GM18520 (cell line): ENCODE results near the gene INF2.
"Not testable (repeated sequence)": the region's sequence is repeated elsewhere in the genome, so short reads cannot be mapped to it uniquely, and the experiment has no call there.

Experiments
- ATAC-seq: cut with Tn5 transposase; IDR thresholded peaks from one replicate; pipeline ENCODE4 v1.9.1; 2021; ENCODE audit not compliant: unreplicated experiment

The INF2 gene

DNA sequence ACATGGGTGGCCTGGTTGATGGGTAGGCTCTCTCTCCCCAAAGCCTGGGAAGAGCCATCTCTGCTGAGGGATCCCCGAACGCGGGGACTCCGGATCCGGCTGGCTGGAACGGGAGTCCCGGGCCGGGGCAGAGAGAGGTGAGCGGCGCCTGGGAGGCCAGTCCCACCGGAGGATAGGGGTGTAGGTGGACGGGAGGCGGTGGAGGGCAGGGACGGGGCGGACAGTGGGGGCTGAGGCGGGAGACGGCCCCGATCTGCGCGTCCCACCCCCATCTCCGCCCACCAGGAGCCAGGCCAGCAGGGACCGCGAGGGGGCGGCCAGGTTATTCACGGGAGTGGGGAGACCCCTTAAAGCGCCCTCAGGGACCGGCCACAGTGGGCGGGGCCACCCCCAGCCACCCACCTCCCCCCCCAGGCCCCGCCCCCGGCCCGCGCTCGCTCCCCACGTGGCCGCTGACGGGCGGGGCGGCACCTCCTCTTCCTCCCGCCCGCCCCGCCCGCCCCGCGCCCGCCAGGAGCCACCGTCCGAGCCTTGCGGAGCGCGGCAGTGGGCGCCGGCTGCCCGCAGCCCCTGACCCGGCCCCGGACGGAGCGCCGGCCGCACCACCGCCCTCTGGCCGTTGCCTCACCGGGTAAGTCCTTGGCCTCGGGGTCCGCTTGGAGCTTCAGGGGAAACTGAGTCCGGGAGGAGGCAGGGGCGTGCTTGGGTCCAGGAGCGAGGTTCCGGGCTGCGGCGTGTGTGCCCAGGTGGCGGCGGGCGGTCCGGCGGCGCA lies at the start of gene INF2:
Gene INF2 (plus strand): TSS at position 510 of the 772 bp plus-strand sequence. CDS start 11,748 bp downstream, outside the sequence.
- ATAC-seq: no peak

DNA sequence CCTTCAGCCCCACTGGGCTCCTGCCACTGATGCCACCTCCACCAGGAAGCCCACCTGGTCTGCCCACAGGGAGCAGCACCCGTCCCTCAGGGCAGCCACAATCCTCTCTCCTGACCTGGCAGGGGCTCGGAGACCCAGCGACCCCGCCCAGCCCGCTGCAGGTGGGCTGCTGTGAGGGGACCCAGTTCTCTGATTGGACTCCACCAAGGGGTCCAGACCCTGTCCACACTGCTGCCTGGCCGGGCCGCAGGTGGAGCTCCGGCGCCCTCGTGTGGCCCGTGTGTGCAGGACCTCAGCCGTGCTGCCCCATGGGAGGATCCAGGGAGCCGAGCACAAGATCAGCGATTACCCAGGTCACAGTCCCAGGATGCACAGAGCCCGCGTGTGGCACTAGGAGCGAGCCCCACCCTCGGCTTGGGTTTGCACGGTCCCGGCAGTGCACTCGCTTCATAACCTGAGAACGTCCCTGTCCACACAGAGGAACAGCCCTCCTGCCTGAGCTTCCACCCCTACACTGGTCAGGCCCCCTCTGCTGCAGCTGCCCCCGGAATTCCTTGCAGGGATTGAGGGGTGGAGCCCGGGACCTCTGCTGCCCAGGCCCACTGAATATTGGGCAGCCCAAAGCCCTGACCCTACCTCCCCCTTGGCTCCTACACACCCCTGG lies 49.4 kb upstream of the INF2 start:
- no peak for ATAC-seq

DNA sequence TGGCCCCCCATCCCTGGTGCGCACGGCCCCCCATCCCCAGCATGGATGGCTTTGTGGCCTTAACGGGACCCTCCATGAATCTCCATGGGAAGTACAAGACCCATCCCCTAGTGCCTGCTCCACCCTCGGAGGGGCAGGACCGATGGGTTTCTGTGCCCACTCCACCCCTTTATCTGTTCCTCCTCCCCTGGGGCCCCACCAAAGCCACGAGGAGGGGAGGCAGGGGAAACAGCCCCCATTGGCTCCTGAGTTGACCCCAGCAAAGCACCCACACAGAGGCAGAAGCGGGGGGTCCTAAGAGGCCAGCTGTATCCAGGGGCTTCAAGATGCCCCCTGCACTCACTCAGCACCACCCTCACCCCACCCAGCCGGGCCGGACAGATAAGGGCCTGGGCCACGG lies 48.7 kb upstream of the INF2 start:
- no peak for ATAC-seq

DNA sequence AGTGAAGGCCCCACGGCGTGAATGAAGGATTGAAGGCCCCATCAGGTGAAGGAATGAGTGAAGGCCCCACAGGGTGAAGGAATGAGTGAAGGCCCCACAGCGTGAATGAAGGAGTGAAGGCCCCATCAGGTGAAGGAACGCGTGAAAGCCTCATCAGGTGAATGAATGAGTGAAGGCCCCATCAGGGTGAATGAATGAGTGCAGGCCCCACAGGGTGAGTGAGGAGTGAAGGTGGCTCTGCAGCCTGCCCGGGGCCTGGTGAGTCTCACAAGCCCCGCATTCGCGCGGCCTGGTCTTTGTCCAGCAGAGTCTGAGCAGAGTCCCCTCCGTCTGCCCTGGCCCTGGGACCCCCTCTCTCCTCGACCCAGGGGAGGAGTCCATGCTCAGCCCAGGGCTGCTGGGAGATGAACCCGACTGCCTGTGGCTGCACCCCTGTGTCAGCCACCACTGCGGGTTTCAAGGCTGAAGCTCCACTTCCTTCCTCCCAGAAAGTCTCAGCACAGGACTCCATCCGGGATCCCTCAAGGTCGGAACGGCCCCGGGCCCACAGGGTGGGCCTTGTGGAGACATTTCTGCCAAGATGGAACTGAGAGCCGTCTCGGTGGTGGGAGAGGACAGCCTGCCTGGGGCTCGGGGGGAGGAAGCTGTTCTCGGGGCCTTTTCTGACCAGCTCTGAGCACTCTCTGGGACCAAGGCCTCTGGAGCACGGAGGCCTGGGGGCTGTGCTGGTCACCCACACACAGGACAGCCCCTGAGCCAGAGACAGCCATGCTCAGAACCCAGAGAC lies 47.5 kb upstream of the INF2 start:
- ATAC-seq: no peak

DNA sequence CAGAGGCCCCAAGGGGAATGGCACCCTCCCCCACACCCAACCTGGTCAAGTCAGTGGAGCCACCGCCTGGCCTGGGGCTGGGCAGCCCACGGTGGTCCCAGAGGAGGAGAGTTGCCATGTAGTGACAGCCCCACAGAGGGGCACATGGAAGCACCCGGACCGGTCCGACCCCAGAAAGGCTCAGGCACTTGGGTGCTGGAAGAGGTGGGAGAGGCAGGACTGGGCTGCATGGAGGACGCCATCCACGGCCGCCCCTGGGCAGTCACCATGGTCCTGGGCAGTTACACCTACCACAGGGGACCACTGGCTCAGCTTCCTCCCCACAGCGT lies 46.9 kb upstream of the INF2 start:
- ATAC-seq: no peak

DNA sequence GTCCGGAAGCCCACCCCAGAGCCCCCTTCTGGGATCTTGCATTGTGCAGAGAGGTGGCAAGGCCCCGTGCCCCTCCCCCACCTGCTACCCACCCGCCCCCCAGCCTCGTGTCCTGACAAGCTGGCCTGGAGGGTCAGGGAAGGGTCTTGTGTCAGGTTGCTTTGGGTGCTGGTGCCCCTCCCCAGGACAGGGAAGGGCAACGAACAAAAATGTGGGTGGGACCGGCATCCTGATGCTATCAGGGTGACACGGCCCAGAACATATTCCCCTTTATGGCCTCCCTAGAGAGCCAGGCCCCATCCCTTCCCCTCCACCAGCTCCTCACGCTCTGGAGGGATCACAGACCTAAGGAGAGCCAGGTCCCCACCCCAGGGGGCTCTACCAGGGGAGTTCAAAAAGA lies 46.1 kb upstream of the INF2 start:
- ATAC-seq: no peak

DNA sequence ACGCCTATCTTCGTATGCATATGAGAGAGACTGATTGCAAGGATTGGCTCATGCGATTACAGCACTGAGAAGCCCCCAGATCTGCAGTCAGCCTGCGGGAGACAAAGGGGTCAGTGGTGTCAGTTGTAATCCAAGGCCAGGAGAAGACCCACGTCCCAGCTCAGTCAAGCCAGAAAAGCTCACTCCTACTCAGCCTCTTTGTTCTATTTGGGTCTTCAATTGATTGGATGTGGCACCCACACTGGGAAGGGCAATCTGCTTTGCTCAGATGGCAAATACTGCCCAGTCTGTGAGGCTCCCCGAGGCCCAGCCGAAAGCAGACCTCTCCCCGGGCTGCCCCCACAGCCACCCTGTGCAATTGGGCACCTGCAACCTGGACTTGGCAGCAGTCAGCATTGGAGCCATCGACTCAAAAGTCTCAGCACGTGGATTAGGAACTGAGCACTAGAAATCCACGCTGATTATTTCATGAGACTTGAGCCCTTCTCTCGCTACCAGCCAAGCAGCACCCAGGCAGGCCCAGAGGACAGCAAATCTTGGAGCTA lies 45.3 kb upstream of the INF2 start:
- ATAC-seq: no peak

DNA sequence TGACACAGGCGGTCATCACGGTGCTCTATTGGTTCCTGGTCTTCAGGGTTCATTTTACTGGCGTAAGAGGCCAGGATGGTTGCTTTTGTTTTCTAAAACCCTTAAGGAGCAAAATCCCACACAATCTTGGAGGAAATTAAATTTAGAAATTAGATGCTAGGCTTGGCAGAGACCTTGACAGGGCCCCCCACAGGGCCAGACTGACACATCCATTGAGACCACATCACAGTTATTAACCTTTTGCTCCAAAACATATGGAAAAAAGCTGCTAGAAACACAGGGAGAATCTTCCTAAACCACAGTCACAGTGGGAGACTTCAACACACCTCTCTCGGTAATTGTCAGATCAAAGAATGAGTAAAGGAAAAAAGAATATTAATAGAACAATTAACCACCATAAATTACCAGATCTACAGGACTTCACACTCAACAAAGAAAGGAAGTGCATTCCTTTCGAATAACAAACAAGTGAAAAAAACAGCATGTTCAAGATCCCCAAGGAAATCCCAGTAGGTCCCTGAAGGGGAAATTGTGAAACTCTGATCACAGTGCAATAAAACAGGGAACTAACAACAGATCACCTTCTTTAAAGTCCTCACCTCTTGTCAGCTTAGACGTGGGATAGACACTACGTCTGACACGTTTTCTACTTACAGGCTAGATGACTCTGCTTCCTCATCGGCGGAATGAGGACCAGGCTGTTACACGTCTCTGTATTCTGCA lies 44.6 kb upstream of the INF2 start:
- no peak for ATAC-seq

DNA sequence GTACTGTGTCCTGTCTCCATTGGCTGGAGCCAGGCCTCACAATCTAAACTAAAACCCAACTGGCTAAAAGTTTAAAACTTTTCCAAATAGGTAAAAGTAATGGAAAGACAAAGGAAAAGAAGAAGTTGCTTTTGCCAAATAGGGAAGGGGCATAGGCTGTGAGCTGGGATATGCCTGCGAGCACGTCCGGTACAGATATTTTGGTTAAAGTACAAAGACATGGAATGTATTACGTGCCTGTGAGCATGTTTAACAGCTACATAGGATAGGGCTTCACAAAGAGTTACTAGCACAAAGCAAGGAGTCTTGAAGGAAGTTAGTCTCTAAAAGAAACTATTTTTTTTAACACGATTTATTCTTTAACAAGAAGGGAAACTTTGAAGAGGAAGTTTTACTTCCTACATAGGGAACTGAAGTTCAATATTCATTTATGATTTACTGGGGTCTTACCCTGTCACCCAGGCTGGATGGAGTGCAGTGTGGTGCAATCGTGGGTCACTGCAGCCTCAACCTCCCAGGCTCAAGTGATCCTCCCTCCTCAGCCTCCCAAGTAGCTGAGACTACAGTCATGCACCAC lies 41.9 kb upstream of the INF2 start:
- ATAC-seq: no peak

DNA sequence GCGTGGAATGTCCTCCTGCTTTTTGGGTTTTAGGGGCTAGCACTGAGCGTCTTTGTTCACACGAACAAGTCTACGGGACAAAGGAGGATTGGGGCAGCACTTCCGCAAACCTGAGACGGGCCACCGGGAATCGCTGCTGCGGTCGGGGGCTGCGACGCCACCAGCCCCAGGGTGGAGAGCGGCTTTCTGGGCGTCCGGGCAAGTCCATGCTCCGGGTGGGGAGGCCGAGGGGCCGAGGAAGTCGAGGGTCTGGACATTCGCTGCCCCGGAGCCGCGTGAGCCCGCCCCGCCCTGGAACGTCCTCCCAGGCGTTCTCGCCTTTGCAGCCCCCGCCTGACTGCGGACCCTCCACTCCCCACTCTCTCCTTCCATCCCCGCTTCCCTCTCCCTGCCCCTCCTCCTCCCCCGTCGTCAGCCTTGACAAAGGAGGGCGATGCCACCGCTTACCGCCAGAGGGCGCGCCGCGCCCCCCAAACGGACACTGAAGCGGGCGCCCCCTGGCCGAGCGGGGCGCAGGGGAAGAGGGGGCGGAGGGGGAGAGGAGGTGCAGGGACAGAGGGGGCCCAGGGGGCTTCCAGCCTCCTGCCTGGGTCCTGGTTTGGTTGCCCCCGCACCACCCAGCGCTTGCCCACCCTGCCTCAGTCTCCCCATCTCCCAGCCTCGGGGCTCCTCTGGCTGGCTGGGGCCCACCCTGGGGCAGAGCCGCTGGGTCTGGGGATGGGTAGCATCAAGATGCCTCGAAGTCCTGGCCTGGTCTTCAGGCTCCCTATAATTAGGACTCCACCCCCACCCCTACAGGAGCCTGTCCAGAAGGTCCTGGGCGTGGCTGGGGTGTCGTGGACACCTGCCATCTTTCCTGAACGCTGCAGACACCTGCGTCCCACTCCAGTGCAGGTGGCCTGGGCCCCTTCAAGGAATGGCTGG lies 39.1 kb upstream of the INF2 start:
- ATAC-seq: no peak

DNA sequence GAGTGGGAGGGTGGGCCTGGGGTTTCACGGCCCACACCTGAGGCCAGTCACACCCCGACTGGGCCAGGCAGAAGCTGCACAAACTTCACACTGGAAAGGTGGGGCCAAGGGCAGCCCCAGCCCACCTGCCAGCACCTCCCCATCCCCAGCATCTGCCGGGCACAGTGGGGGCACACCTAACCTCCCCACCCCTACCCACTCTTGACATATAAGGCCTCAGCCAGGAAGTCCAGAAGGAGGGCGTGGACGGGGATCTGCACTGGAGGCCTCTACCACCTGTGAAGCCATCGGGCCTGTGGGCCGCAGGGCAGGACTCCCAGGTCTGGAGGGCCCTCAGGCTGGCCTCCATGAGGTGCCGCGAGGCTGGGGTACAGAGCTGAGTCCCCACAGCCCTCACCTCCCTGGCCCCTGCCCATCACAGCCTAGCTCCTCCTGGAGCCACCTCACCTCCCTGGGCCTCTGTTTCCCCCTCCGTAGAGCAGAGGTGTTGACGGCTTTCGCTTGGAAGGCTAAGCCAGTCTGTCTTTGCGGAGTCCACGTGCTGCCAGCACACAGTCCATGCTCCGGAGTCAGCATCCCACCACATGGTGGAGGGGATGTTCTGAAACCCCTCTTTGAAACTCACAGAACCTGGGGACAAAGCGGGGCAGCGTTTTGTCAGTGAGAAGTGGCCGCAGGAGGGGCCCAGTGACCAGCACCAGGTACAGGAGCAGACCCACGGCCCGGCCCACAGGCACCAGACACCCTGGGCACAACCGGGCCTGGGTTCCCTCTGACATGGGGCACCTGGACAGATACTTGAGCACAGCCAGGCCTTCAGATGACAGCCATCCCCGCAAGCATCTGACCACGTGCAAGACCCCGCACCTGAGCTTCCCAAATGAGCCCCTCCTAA lies 38.2 kb upstream of the INF2 start:
- no peak for ATAC-seq

DNA sequence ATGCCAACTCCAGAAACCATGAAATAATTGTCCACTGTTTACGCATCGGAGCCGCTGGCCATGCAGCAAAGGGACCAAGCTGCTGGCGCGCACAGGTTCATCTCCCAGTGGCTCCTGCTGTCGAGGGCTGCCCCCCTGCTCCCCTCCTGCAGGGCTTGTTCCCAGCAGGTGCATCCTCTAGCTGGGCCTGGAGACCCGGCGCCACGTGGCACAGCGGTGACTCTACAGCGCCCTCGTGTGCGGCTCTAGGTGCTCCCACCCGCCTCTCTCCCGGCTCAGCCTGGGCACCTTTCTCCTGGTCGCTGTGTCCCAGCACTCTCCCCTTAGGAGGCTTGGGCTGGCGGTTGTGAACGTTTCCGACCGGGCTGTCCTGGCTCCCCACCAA lies 37.5 kb upstream of the INF2 start:
- no peak for ATAC-seq

DNA sequence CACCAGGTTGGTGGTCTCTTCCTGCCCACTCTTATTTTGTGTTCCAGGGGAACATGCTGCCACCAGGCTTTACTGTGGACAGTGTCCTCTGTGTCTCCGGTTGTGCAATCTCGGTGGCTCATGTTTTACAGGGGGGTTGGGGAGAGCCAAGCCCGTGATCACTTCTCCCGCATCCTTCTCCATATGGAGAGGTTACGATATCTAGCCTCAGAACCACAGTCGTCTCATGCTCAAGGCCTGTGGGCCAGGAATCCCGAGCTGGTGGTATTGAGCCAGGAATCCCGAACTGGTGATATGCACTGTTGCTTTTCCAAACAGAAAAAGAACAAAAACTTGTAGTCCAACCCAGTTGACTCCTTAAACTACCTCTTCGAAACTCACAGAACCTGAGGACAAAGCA lies 37.0 kb upstream of the INF2 start:
- no peak for ATAC-seq

DNA sequence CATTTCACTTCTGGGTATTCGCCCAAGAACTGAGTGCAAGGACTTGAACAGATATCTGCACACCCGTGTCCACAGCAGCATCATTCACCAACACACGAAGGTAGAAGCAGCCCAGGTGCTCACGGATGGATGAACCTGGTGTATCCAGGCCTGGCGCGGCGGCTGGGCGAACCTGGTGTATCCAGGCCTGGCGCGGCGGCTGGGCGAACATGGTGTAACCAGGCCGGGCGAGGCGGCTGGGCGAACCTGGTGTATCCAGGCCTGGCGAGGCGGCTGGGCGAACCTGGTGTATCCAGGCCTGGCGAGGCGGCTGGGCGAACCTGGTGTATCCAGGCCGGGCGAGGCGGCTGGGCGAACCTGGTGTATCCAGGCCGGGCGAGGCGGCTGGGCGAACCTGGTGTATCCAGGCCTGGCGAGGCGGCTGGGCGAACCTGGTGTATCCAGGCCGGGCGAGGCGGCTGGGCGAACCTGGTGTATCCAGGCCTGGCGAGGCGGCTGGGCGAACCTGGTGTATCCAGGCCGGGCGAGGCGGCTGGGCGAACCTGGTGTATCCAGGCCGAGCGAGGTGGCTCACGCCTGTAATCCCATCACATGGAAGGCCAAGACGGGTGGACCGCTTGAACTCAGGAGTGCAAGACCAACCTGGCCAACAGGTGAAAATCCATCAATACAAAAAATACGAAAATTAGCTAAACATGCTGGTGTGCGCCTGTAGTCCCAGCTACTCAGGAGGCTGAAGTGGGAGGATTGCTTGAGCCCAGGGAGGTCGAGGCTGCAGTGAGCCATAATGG lies 36.1 kb upstream of the INF2 start:
- ATAC-seq: not testable (repeated sequence)

DNA sequence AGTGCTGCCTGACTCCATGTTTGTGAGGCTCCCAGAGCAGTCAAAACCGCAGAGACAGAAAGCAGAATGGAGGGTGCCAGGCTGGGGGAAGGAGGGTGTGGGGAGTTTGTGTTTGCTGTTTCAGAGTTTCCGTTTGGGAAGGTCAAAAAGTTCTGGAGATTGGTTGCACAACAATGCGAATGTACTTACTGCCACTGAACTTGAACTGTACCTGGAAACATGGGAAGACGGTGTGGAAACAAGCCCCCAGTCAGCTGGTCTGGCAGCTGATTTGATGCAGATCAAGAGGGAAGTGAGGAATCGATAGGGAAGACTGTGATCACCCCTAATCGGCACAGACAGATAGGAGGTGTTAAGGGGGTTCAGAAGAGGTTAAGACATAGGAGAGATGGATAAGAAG lies 35.3 kb upstream of the INF2 start:
- ATAC-seq: no peak

DNA sequence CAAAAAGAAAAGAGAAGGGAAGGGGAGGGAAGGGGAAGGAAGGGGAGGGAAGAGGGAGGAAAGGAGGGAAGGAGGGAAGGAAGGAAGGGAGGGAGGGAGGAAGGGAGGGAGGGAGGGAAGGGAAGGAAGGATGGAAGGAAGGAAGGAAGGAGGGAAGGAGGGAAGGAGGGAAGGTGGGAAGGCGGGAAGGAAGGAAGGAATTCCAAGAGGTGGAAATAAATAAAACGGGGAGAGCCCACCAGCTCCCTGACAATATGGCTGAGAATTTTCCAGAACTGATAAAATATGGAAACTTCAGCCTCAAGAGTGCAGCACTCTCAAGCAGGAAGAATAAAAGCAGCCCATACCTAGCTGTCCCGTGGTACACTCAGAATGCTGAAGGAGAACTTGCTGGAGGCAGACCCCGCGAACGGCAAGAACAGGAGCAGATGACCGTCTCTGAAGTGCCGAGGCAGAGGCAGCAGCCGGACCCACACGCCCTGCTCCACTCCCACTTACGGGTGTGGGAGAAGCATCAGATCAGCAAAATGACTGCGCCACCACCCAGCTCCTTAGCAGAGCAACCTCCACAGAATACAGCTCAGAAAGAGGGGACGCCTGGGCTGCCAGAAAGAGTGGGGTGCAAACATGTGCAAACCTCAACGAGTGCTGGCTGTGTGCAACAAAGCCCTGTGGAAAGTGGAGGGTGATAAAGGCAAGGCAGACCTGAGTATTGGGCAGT lies 34.1 kb upstream of the INF2 start:
- ATAC-seq: no peak

DNA sequence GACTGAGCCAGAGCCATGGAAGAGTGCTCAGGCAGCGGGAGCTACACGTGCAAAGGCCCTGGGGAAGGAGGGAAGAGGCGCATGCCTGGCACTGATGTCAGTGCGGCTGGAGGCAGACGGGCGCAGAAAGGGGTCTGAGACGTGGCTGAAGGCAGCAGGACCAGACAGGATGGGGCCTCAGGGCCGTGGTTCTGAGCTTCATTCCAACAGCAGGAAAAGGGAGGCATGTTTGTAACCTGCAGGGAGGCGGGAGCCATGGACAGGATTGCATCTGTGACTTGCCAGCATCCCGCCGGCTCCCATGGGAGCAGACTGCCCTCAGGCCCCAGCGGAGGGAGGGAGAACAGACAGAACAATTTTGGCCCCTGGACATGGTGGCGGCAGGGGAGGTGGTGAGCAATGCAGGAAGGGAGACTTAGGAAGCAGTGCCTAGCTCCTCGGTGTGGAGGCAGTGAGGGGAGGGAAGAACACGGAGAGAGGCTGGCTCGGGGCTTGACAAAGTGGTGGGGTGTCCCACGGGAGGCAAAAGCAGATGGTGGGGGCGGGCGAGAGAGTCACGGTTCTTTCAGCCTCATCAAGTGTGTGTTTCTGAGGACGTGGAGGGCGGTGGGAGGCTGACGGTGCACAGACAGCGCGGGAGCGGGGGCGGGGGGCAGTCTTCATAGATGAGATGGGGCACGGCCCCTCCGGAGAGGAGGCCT lies 33.3 kb upstream of the INF2 start:
- no peak for ATAC-seq
